Keratinocyte (primary cell): ENCODE results near the gene GYG1. TPM values are rescaled to one million over a fixed set of nuclear protein-coding genes. Genes with fewer than 3 reads are reported as not detected.

Experiments used
- DNase-seq: peaks from one replicate; pipeline ENCODE4 v3.0.0-alpha.2; 2011; ENCODE audit warnings: low read depth, missing footprints, low spot score
- FAIRE-seq: peaks from 2 replicates; lab custom pipeline; 2011; peaks lifted over from hg19 to GRCh38; lab: Jason Lieb, UNC
- H2AFZ ChIP-seq: 2 replicates; pipeline ENCODE4 v1.6.0; 2012; ENCODE audit warnings: low read length, control low read depth, inconsistent platforms; ENCODE audit not compliant: control insufficient read depth
- H3K27ac ChIP-seq: 2 replicates; pipeline ENCODE4 v1.5.1; 2011; ENCODE audit warnings: low read length; ENCODE audit not compliant: control insufficient read depth, insufficient read depth
- H3K27me3 ChIP-seq: 3 replicates; pipeline ENCODE4 v1.6.0; 2011; ENCODE audit warnings: low read length; ENCODE audit not compliant: control insufficient read depth, insufficient read depth; ENCODE audit errors: extremely low read depth
- H3K36me3 ChIP-seq, 2 experiments: 2 replicates in 1 of 2; 3 replicates in 1 of 2; pipeline ENCODE4 v1.5.1; 2011; ENCODE audit warnings: low read length in 2 of 2, mild to moderate bottlenecking in 1 of 2; ENCODE audit not compliant: control insufficient read depth in 2 of 2, insufficient read depth in 2 of 2; ENCODE audit errors: extremely low read depth in 1 of 2
- H3K4me1 ChIP-seq: 3 replicates; pipeline ENCODE4 v1.5.1; 2011; ENCODE audit warnings: low read length; ENCODE audit not compliant: control insufficient read depth, insufficient read depth; ENCODE audit errors: extremely low read depth
- H3K4me2 ChIP-seq: 3 replicates; pipeline ENCODE4 v1.6.0; 2011; ENCODE audit warnings: low read depth, low read length; ENCODE audit not compliant: control insufficient read depth, insufficient read depth; ENCODE audit errors: extremely low read depth
- H3K4me3 ChIP-seq, 3 experiments: fragments of 200-600 bp in 1 of 3; sonication (generic) in 1 of 3; 2 replicates in 2 of 3; 3 replicates in 1 of 3; pipeline ENCODE4 v1.5.1; 2011 to 2016; ENCODE audit warnings: low read length in 3 of 3, mild to moderate bottlenecking in 3 of 3, control low read depth in 2 of 3, inconsistent platforms in 1 of 3, low read depth in 1 of 3, mixed read lengths in 1 of 3, mixed run types in 1 of 3, moderate library complexity in 1 of 3; ENCODE audit not compliant: control insufficient read depth in 2 of 3, insufficient read depth in 2 of 3; ENCODE audit errors: extremely low read depth in 1 of 3
- H3K79me2 ChIP-seq: 2 replicates; pipeline ENCODE4 v1.6.0; 2012; ENCODE audit warnings: low read length; ENCODE audit not compliant: control insufficient read depth, insufficient read depth
- H3K9ac ChIP-seq: 3 replicates; pipeline ENCODE4 v1.6.0; 2011; ENCODE audit warnings: low read length; ENCODE audit not compliant: control insufficient read depth, insufficient read depth; ENCODE audit errors: extremely low read depth
- H3K9me1 ChIP-seq: 3 replicates; pipeline ENCODE4 v1.6.0; 2011; ENCODE audit warnings: low read length; ENCODE audit not compliant: control insufficient read depth, insufficient read depth; ENCODE audit errors: extremely low read depth
- H3K9me3 ChIP-seq: 2 replicates; pipeline ENCODE4 v1.5.1; 2012; ENCODE audit warnings: low read depth, low read length; ENCODE audit not compliant: control insufficient read depth
- H4K20me1 ChIP-seq: 3 replicates; pipeline ENCODE4 v1.6.0; 2011; ENCODE audit warnings: low read length; ENCODE audit not compliant: control insufficient read depth, insufficient read depth; ENCODE audit errors: extremely low read depth
- CTCF ChIP-seq, 3 experiments: IDR thresholded peaks in 1 of 3; conservative IDR thresholded peaks in 1 of 3; optimal IDR thresholded peaks in 1 of 3; 2 replicates in 2 of 3; 3 replicates in 1 of 3; pipeline versions ENCODE3 to v1.5.1; 2011; ENCODE audit warnings: low read length in 3 of 3, mild to moderate bottlenecking in 3 of 3, moderate library complexity in 2 of 3, control low read depth in 1 of 3, inconsistent platforms in 1 of 3; ENCODE audit not compliant: insufficient read depth in 2 of 3; ENCODE audit errors: extremely low read depth in 1 of 3
- EZH2 ChIP-seq: IDR thresholded peaks from one replicate; pipeline ENCODE4 v1.6.1; 2012; ENCODE audit warnings: inconsistent platforms, mild to moderate bottlenecking, low read length, moderate library complexity
- dilution Hi-C: fragments of 300-500 bp; cut with MboI; formaldehyde crosslinking; loops from one replicate; pipeline ENCODE4 v1.7.0; 2020; ENCODE audit warnings: low sequenced_read_pairs; ENCODE audit not compliant: extremely low pct_ligation_motif_present
- polyA plus RNA-seq, 5 experiments: library from polyadenylated mRNA; depleted of rRNA in 3 of 5; stranded (reverse) in 3 of 5; stranded (forward) in 1 of 5; unstranded in 1 of 5; fragments of >200 nt; gene quantifications; 1 replicate in 1 of 5; 2 replicates in 3 of 5; 3 replicates in 1 of 5; pipeline versions ENCODE4 v1.2.1 to v1.2.3, GENCODE V29; 2011 to 2012; ENCODE audit warnings: missing spikeins in 2 of 5, low read depth in 1 of 5, low replicate concordance in 1 of 5

GYG1 gene
- polyA plus RNA-seq, 1 donor (not counting 4 experiments of a cell fraction or from before 2014, with no cell fraction given), result 25.2 TPM

- dilution Hi-C loops, result no loop called here
- H3K9me1 ChIP-seq, result no peaks in the 10 kb centered on the region
- no peaks in the 10 kb centered on the region for H3K36me3 ChIP-seq
- no peak for FAIRE-seq
- TF ChIP-seq EZH2 (no peak), CTCF (optimal IDR thresholded peaks at IDR 0.05 in 1 of 3, IDR thresholded peaks at IDR 0.05 in 1 of 3, conservative IDR thresholded peaks at IDR 0.05 in 1 of 3; ENCODE audit: extremely low read depth in 1 of 3, insufficient read depth in 2 of 3, low read length in 3 of 3) (no peak)
- H4K20me1 ChIP-seq, result no peaks in the 10 kb centered on the region
- no peaks in the 10 kb centered on the region for H3K4me1 ChIP-seq
- DNase-seq, result no peak
- no peaks in the 10 kb centered on the region for H3K9me3 ChIP-seq
- no peaks in the 10 kb centered on the region for H3K27me3 ChIP-seq
- H3K9ac ChIP-seq, result no peak overlapping the region
- no peak overlapping the region for H3K27ac ChIP-seq
- H3K4me2 ChIP-seq, result no peak overlapping the region
- H3K79me2 ChIP-seq, result no peaks in the 10 kb centered on the region
- no peak overlapping the region for H2AFZ ChIP-seq
- no peak overlapping the region for H3K4me3 ChIP-seq
Measured at GRCh38 chr3:149067883-149068282, 76.5 kb downstream of the GYG1 start.

Other genes starting within 250 kb of the GYG1 start
- gene CPB1, start 163.7 kb upstream of the GYG1 start, polyA plus RNA-seq, result not detected in 3 replicates
- not detected in 3 replicates for gene CPA3, start 126.2 kb upstream of the GYG1 start, polyA plus RNA-seq
- 5.6 to 9.1 TPM (median 5.7 TPM) in 3 replicates for gene HLTF, start 95.0 kb downstream of the GYG1 start, polyA plus RNA-seq
- 10.3 to 12.9 TPM (median 12.2 TPM) in 3 replicates for gene HPS3, start 138.1 kb downstream of the GYG1 start, polyA plus RNA-seq
- 0.03 TPM in 1 of 3 replicates, not detected in the others for gene CP, start 230.3 kb downstream of the GYG1 start, polyA plus RNA-seq